Measurements from ENCODE around the gene EMC8.

Gene EMC8

DNA sequence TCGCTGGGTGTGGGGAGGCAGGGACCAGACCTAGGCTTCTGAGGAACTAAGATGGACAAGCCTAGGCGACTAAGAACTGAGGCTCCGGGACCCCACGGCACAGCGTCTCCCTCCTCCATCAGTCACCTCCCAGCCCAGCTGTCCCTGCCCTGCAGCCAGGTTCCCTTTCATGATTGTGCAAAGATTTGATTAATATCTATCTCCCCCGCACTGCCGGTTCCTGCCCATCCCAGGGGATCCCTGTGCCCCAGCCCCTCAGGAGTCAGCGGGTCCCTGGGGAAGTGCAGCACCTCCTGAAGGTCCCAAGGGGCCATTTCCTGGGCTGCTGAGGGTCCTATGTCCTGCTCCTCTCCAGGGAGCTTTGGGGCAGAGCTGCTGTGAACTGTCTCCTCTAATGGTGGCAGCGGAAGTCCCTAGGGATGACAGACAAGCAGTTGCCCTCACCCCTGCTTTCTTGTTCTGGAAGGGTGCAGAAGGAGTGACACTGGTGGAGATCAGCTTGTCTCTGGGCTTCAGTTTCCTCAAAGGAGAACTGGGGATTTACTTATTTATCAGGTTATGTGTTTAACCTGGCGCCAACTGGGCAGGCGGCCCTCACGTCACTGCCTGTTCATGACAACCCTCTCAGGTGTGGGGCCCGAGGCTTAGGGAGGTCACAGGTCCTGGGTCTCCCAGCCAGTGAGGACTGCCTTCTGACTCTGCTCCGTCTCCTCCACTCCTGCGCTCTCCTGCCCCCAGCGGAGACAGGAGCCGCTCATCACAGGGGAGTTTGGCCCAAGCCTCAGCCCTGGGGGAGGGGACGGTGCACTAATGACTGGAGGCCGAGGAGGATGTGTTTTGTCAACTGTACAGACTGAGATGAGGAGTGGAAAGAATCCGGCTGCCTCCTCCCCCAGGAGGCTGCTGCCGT is 46.6 kb downstream of the EMC8 start:
- DNase-seq, result no peak

- no peak for DNase-seq
Measured at GRCh38 chr16:85751698-85752501, 47.4 kb downstream of the EMC8 start.

GRCh38 chr16:85750827-85751697 is 48.3 kb downstream of the EMC8 start, which contains the start of gene C16orf74:
Gene C16orf74, minus strand, starts transcription at chr16:85751096. Its CDS starts 15,879 bp downstream, at chr16:85735217.
- DNase-seq, result no peak

DNA sequence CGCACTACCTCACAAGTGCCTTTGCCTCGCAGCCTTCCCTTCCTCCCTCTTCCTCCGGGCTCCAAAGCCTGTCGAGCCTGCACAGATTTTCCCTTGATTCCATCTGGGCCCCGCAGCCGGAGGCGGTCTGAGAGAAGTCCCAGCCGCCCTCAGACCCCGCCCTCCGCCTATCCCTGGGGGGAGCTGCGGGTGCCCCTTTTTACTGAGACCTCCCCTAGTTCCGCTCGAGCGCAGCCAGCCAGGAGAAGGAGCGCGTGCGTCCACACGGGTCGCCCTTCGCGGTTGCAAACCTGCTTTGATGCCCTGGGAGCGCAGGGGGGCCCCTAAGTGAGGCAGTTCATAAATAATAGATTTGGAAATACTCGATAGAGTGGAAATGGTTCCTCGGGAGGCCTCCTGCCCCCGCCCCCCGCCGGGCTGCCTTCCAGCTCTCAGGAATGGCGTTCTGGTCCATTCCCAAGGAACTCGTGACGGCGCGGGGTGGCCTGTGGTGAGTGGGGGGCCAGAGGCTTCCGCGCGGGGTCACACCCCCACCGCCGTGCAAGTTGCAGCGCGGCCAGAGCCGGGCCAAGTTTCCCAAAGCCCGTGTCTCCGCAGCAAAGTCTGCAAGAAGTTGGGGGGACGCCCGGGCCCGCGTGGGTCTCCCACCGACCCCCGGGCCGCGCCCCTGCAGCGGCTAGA is 49.1 kb downstream of the EMC8 start:
- peak in 1 of 2 donors; percentile 46 for DNase-seq

GRCh38 chr16:85749771-85750145 is 49.6 kb downstream of the EMC8 start:
- no peak for DNase-seq

- no peak for DNase-seq
Measured at GRCh38 chr16:85746460-85747215, 52.7 kb downstream of the EMC8 start.

DNA sequence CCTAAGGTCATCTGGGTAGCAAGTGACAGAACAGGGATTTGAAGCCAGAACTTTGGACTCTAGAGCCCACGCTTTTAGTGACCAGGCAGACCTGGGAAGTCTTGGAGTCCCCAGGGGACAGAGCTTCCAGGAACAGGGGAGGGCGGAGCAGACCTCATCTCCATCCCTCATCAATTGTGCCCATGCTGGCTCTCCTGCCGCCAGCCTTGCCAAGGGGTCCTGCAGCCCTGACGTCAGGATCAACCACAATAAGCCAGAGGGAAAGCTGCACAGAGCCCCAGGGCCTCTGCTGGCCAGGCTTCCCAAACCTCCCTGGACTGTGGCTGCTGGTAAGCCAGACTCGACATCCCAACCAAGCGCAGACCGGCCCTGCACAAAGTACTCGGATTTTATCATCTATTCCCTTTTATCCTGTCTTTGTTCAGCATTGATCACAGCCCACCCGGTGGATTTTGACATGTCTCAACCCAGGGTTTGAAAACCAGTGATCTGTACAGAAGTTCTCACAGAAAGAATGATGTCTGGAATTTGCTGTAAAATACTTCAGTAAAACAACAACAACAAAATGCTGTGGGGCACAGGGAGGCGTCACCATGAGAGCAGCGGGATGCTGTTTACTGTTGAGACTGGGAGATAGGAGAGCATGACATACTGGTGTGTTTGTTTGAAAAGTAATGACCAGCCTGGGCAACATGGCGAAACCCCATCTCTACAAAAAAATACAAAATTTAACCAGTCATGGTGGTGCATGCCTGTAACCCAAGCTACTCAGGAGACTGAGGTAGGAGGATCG is 60.2 kb downstream of the EMC8 start:
- DNase-seq, result no peak

DNA sequence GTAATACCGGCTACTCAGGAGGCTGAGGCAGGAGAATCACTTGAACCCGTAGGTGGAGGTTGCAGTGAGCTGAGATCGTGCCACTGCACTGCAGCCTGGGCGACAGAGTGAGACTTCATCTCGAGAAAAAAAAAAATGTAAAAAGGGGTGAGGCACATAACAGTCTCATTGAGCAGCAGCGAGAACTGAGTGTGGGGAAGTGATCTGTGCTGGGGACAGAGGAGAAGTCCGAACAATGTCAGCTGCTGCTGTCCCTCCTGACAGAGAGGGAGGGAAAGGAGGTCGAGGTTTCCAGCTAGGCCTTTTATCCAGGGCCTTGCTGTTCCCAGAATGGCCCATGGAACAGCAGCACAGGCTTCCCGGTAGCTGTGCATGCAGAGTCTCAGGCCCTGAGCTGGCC is 62.4 kb downstream of the EMC8 start:
- DNase-seq, result no peak

GRCh38 chr16:85735946-85736345 is 63.4 kb downstream of the EMC8 start:
- no peak for DNase-seq

DNA sequence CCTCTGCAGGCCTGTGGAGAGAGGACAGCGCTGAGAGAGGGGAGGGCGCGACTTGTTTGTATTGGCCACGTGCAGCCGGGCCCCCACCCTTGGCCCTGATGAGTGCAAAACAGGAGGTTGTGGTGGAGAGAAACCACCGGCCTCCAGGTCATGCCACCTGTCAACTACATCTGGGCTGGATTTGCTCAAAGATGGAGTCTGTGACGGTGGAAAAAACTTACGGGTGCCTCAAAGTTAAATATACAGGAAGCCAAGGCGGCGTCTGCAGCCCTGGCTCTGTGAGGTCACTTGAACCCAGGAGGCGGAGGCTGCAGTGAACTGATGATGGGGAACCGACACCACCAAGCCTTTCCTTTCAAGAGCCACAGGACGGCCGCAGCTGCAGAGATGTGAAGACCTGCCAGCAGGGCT is 64.1 kb downstream of the EMC8 start:
- peak; percentile 47 to 54 for DNase-seq

DNA sequence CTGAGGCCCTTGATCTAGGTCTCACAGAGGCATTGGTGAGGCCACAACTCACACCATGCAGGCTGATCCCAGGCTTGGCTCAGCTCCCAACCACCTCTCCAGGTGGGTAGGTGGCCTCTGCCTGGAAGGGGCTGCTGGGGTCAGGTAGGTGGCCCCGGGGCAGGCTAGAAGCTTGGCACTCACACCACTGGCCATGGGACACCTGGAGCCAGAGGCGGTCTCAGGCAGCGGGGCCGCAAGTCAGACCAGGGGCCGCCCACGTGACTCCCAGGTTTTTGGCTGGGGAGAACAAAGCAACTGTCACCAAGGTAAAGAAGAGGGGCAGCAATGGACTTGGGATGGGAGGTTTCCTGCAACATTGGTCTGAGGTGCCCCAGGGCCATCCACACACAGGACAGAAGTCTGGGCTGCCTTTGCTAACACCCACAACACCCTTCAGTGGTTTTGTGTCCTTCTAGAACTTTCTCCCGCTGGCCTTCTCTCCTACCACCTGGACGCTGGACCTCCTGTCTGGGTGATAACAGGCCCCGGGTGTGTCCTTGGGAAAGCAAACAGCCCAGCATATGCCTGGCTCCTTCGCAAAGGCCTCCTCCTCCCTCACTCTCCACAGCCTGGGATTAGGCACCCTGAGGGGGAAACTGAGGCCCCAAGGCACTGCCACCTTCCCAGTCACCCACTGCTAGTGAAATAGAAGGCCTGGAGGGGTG is 64.9 kb downstream of the EMC8 start:
- DNase-seq, result no peak

- DNase-seq, result peak in 1 of 2 donors; percentile 38
Measured at GRCh38 chr16:85733839-85734170, 65.5 kb downstream of the EMC8 start.

DNA sequence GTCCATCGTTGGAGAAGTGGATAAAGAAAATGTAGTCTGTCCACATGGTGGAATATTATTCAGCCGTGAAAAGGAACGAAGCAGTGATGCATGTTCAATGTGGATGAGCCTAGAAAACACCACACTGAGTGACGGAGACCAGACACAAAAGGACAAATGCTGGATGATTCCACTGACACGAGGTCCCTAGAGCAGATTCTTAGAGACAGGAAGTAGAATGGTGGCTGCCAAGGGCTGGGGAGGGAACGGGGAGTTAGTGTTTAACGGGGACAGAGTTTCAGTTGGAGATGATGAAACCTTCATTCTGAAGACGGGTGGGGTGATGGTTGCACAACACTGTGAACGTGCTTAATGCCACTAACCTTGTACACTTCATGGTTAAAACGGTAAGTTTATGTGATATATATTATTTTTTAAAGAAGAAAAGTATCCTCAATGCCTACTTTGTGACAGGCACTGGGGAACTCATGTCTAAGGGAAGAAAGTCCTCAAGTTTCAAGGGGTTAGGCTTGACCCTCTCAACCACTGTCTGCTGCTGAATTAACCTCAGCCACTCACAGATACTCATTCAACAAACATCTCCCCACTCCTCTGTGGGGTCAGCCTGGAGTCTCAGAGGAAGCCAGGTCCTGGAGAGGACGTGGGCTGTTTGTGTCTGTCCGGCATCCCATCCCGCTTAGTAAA is 66.0 kb downstream of the EMC8 start:
- DNase-seq, result peak in 1 of 2 donors; percentile 44

DNA sequence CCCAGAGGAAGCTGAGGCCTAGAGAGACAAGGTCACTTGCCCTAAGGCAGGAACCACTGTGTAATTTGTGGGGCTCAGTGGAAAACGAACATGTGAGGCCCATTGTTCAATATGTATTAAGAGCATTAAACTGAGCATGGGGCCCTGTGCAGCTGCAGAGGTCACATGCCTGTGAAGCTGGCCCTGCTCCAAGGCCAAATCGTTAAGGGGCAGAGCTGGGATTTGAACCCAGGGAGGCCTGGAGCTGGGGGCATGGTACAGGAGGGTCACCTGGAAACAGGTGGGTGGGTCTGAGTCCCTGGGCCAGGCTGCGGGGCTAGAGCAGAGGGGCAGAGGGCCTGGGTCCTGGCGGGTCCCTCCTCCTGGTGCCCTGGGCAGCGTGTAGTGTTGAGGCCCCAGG is 68.2 kb downstream of the EMC8 start:
- DNase-seq, result no peak

DNA sequence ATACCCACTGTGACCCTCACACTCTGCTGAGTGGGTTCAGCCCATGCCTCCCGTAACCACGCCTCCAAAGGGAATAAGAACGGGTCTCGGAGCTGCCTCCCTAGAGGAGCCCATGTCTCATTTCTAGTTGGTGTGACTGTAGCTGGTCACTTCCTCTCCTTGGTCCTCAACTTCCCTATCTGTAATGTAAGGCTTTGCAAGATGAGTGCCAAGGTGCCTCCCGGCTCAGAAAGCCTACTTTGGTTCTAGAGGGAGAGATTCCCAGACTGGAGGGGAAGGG is 69.2 kb downstream of the EMC8 start:
- DNase-seq, result no peak

DNA sequence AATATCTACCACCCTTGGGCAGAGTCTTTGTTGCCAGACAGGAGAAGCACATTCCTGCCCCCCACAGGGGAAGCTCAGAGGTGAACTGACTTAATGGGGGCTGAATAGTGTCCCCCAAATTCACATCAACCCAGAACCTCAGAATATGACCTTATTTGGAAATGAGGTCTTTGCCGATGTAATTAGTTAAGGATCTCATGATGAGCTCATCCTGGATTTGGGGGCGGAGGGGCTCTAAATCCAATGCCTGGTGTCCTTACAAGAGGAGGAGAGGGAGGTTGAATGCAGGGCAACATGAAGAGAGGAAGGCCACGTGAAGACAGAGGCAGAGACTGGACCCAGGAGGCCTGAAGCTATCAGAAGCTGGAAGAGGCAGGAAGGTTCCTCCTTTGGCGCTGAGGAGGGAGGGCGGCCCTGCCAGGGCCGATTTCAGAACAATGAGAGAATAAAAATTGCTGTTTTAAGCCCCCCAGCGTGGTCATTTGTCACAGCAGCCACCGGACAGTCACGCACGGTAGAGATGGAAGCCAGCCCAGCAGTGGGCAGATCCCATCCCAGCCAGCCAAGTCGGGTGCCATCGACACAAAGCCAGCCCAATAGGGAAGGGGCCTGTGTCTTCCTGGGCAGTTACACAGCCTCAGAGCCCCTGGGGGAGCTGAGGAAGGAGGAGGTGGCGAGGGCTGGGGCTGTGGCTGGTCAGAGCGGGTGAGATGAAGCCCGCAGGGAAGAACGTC is 69.7 kb downstream of the EMC8 start:
- no peak for DNase-seq

DNA sequence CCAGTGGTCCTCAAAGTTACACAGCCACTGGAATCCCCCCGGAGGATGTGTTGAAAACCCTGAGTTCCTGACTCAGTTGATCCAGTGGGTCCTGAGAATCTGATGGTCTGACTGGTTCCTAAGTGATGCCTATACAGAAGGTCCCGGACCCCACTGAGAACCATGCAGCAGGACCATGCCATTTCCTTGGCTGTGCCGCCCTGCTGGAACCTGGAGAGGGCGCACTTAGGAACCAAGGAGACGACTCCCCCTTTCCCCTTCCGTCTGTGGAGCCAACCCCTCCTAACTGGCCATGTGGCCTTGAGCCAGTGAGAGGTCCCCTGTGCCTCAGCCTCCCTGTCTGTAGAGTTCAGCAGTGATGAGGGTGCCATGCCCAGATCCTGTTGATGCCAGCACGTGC is 70.5 kb downstream of the EMC8 start:
- DNase-seq, result no peak
